Measurements from ENCODE around the gene CDX1. TPM values are rescaled to one million over a fixed set of nuclear protein-coding genes. Genes with fewer than 3 reads are reported as not detected.

CDX1 gene
- total and polyA plus RNA-seq, 2 of the 8 experiments (the other 6 are each of a cell fraction or from before 2014, with no cell fraction given) = not detected

DNA sequence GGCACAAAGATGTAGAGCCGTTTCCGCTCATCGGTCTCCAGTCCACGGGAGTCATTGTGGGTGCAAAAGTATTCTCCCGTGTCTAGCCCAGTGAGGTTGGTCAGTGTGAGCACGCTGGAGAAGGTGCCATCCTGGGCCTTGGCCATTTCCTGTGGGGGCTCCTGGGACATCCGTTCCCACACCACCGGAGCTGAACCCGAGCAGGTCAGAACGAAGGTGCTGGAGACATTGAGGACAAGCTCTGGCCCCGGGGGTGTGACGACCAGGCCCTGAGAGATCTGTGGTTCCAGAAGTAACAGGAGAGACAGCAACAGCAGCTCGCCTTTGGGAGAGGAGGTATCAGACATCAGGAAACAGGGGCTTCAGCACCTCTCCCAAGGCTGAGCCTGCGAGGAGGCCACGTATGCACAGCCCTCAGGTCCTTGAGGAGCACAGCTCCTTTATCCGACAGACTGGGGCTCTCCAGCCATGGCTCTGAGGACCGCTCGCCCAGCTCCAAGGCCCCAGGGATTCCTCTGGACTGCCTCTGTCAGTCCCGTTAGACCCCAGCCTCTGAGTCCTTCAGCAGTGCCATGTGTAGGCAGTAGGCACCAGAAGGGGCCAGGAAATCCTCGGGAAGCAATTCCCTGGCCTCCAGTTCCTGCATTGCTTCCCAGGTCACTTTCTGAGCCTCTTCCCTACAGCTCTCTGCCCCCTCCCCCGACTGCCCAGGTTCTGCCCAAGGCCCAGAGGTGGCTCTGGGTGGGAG, 30.8 kb upstream of the CDX1 start (continued):
- TF ChIP-seq SIX5 (IDR thresholded peaks at IDR 0.05; ENCODE audit: low read depth, low read length) = no peak
- no peak for TF ChIP-seq POU5F1 (IDR thresholded peaks at IDR 0.05; ENCODE audit: low read depth, low read length)
- TF ChIP-seq NRF1 (IDR thresholded peaks at IDR 0.05; ENCODE audit: low read depth, low read length) = no peak
- TF ChIP-seq GABPA (IDR thresholded peaks at IDR 0.05; ENCODE audit: borderline replicate concordance, insufficient read depth, low read length) = no peak
- no peak for TF ChIP-seq CBX5 (IDR thresholded peaks at IDR 0.05; ENCODE audit: low read depth, low read length)

All from H1 (cell line).